Stimulated activated CD4-positive, alpha-beta T cell treated with anti-CD3 and anti-CD28 coated beads, Interleukin-12 subunit alpha, Interleukin-12 subunit beta, amount 100 ng/mL, for 4 hours (primary cell): Measurements from ENCODE around the gene PDPR.
"Not testable (repeated sequence)": the region's sequence is repeated elsewhere in the genome, so short reads cannot be mapped to it uniquely, and the experiment has no call there.

Source experiments
- DNase-seq: peaks from one replicate; pipeline ENCODE4 v3.0.0-alpha.2; 2020

Gene PDPR

DNA sequence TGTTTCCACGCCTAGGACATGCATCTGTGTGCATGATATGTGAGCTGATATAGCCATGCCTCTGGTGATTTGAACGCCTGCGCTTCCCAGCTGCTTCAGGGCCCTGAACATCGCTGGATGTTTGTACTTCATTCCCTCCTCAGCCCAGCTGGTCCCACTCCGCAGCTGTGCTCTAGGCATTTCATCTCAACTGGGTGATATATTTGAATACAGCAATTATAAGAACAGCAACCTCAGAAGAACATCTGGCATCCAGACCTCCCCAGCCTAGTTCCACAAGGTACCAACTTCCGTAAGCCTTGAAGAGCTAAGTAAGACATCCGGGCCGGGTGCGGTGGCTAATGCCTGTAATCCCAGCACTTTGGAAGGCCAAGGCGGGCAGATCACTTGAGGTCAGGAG is 52.6 kb downstream of the PDPR start:
- not testable (repeated sequence) for DNase-seq

DNA sequence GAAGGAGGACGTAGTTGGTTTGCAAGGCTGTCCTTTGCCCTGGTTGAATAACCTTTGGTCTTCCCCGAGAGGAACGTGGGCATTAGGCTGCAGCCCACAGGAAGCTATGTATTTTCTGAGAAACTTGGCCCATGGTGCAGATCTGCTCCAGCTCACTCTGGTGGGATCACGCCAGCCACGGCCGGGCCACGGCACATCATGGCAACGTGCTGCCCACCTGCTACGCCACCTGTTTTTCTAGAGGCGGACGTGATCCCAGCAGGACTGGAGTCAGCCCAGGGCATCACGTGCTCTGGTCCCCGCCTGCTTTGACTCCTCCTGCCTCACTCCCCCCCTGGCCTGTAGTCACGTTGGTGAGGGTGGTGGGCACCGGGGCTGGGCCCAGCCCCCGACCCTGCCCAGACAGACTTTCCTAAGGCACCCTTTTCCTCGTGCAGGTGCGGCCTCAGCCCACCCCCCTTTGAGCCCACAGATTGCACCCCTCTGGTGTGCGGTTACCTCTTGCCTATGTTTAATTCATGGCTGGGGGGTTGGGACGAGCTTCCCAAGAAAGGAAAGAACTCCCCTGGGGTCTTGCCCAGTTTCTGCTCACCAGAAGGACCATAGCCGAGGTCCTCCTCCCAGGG is 59.2 kb downstream of the PDPR start, which contains the start of gene CLEC18C:
TSS of gene CLEC18C (plus strand) at position 576 of the 626 bp plus-strand sequence. CDS start 492 bp downstream, outside the sequence.
- not testable (repeated sequence) for DNase-seq

DNA sequence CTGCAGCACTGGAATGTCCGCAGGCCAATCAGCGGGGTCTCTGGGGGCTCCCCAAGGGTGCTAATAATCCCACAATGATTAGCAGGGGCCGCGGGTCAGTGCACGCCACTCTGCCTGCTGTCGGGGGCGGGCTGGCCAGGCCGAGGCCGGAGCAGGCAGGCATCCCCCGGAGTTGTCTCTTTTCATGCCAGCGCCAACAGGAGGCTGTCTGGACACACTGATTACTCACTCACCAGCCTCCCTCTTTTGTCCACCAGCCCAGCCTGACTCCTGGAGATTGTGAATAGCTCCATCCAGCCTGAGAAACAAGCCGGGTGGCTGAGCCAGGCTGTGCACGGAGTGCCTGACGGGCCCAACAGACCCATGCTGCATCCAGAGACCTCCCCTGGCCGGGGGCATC is 59.8 kb downstream of the PDPR start:
- not testable (repeated sequence) for DNase-seq

DNA sequence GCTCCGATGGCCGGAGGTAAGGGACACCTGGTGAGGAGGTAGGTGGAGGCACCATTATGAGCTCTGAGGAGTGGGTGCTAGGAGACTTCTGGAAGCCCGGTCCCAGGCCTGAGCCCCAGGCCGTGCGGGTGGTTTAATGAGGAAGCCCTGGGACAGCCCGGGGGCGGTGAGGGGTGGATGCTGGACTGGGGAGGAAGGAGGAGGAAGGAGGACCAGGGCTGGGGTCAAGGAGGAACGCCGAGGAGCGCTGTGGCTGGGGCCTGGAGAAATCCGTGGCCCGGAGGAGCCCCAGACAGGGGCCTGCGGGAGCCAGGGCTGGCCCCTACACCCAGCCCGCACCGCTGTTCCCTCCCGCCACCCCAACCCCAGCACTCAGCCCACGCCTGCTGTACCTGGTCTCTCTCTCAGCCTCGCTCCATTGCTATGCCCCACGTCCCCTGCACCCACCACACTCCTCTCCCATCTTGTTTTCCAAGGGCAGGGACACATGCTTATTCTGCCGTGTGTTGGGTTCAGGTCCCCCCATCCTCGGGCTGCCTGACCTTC is 60.3 kb downstream of the PDPR start:
- not testable (repeated sequence) for DNase-seq

DNA sequence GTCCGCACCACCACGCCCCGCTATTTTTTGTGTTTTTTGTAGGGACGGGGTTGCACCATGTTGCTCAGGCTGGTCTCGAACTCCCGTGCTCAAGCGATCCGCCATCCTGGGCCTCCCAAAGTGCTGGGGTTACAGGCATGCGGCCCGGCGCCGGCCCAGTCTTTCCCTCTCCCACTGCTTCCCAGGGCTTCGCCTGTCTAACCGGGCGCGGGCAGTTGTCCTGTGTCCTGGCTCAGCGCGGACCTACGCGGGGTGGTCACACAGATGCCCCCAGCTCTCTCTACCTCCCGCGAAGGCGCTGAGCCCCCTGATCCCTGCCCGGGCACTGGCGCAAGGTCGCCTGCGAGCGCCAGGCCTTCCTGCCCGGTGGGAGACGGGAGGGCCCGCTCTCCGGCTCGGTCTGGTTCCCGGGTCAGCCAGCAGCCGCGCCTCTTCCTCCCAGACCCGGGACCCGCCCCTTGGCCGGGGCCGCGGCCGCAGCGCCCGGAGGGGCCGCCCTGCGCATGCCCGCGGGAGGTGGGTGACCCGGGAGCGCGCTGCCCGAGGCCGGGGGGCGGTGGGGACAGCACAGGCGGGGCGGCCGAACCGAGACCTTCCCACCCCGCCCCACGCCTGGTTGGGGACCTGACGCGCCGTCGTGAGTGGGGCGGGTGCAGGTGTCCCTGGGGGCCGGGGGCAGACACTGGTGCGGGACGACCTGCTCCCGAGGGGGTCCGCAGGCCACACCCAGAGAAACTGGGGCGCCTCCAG is 73.9 kb downstream of the PDPR start:
- not testable (repeated sequence) for DNase-seq

DNA sequence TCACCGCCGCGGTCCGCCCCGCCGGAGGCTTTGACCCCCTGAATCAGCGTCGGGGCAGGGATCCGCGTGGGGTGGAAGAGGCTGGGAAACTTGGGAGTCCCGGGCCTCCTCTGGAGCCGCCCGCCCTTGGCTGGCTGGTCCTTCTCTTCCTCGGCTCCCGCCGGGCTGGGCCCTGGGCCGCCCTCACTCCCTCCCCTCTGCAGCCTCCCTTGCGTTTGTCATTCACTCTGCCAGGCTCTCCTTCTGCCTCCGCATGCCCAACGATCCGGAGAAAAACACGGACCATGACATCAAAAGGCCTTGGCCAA is 74.4 kb downstream of the PDPR start:
- not testable (repeated sequence) for DNase-seq

DNA sequence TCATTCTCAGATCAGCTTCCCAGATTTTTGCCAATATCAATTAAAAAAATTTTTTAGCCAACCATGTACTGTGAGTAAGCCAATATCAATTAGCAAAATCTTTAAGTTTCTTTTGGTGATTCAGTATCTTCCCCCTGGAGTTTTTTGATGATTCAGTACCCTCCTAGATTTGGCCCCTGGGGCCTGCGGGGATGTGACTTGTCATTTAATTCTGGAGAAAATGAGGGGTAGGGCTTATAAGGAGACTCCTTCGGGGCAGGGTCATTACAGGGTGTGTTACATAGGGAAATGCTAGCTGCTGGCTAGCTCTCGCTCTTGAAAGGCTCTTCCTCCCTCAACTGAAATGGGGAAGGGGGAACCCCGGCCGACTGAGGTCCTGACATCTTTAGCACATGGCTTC is 76.4 kb downstream of the PDPR start:
- DNase-seq: not testable (repeated sequence)

DNA sequence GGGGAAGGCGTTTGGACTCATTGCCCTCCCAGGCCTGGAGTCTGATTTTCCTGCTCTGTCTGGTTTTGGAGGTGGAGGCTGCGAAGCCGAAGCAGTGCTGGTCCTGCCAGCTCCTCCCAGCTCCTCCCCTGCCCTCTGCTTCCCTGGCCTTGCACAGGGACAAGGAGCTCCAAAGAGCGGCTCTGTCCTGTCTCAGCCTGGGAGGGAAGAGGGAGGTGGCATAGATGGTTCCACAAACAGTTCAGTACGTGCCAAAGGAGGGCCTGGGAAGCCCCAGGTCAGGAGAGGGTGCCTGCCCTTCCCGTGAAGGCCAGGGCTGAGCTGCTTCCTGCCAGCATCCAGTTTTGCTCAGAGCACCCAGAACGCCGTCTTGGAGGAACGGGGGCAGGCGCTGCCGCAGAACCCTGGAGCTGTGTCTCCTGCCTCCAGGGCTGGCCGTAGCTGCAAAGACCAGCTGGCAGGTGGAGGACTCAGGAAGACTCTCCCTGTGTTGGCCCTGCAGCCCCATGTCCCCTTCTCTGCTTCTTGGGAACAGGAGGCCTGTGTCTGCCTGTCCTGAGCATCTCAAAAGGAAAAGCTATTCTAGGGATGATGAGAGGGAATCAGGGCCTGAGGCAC is 82.7 kb downstream of the PDPR start:
- not testable (repeated sequence) for DNase-seq

DNA sequence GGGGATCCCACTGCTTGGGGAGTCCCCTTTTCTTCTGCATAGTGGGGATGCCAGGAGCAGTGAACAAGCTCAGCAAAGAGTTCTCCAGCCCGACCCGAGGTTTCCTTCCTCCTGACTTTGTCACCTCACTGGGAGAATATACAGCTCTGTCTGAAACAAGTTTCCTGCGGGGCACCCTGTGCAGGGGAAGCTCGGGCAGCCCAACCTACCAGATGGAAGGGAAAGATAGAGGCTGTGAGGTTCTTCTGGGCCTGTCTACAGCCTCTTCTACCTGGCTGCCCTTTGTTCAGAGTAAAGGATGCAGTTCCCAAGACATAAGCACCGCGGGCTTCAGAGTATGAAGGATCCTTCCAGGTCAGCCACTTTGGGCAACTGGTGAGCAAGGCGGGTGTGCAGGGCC is 83.5 kb downstream of the PDPR start:
- DNase-seq: not testable (repeated sequence)

DNA sequence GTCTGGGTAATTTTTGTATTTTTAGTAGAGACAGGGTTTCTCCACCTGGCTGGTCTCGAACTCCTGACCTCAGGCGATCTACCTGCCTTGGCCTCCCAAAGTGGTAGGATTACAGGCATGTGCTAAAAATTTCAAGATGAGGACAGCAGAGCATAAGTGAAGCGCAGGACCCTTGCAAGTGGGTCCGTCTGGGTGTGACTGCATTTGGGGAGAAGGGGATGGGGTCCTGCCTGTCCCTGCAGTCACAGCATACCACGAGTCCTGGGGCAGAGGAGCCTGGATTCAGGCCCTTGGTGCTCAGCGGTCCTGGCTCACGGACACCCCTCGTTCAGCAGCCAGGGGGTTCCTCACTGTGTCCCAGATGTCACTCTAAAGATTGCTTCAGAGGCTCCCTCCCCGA is 84.1 kb downstream of the PDPR start:
- DNase-seq: not testable (repeated sequence)

DNA sequence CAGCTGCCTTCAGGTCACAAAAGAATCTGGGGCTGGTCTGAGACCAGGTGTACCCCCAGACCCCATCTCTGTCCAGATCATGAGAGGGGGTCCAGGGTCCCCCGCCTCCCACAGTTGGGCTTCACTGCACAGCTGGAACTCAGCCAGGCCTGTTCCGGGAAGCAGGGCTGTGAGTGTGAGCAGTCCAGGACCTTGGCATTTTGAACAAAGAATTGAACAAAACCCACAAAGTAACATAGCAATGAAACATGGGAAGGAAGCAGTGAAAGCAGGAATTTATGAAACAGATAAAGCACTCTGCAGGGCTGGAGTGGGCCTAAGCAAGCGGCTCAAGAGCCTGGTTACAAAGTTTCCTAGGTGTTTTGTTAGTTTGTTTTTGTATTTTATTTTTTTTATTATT is 84.5 kb downstream of the PDPR start:
- DNase-seq: not testable (repeated sequence)

DNA sequence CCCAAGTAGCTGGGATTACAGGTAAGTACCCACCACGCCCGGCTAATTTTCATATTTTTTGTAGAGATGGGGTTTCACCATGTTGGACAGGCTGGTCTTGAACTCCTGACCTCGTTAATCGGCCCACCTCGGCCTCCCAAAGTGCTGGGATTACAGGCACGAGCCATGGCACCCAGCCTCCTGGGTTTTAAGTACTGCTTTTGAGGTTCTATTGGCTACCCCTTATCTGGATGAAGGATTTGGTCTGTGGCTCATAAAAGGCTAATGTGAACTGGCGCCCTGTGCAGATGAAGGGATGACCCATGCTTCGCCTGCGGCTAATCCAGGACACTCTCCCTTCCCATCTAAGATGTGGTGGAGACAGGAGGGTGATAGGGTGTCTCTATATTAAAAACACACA is 85.0 kb downstream of the PDPR start:
- DNase-seq: not testable (repeated sequence)

DNA sequence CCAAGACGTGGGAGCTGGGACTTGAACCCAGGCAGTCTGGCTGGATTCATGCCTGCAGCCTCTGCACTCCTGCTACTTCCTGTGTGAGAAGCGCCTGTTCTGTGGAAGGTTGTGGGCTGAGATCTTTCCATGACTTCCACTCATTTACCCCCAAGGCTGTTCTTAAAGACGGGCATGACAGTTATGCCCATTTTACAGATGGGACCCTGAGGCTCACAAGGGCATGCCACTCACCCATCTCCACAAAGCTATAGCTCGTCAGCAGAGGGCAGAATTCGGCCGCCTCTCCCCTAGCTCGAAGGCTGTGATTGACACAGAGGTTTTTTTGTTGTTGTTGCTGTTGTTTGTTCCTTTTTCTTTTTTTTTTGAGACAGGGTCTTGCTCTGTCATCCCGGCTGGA is 85.9 kb downstream of the PDPR start:
- not testable (repeated sequence) for DNase-seq

DNA sequence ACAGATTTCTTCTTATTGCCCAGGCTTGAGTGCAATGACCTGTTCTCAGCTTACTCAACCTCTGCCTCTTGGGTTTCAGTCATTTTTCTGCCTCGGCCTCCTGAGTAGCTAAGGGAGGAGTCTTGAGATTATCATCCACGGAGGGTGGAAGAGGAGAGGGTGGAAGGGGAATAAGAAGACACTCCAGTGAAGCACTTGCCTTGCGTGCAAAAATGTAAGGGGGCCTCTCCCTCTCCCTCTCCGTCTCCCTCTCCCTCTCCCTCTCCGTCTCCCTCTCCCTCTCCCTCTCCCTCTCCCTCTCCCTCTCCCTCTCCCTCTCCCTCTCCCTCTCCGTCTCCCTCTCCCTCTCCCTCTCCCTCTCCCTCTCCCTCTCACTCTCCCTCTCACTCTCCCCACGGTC is 89.4 kb downstream of the PDPR start:
- DNase-seq: not testable (repeated sequence)

DNA sequence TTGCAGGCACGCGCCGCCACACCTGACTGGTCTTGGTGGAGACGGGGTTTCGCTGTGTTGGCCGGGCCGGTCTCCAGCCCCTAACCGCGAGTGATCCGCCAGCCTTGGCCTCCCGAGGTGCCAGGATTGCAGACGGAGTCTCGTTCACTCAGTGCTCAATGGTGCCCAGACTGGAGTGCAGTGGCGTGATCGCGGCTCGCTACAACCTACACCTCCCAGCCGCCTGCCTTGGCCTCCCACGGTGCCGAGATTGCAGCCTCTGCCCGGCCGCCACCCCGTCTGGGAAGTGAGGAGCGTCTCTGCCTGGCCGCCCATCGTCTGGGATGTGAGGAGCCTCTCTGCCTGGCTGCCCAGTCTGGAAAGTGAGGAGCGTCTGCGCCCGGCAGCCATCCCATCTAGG is 89.9 kb downstream of the PDPR start:
- not testable (repeated sequence) for DNase-seq

DNA sequence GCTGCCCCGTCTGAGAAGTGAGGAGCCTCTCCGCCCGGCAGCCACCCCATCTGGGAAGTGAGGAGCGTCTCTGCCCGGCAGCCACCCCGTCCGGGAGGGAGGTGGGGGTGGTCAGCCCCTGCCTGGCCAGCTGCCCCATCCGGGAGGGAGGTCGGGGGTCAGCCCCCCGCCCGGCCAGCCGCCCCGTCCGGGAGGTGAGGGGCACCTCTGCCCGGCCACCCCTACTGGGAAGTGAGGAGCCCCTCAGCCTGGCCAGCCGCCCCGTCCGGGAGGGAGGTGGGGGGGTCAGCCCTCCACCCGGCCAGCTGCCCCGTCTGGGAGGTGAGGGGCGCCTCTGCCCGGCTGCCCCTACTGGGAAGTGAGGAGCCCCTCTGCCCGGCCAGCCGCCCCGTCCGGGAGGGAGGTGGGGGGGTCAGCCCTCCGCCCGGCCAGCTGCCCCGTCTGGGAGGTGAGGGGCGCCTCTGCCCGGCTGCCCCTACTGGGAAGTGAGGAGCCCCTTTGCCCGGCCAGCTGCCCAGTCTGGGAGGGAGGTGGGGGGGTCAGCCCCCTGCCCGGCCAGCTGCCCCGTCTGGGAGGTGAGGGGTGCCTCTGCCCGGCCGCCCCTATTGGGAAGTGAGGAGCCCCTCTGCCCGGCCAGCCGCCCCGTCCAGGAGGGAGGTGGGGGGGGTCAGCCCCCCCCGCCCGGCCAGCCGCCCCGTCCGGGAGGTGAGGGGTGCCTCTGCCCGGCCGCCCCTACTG is 90.7 kb downstream of the PDPR start:
- not testable (repeated sequence) for DNase-seq

DNA sequence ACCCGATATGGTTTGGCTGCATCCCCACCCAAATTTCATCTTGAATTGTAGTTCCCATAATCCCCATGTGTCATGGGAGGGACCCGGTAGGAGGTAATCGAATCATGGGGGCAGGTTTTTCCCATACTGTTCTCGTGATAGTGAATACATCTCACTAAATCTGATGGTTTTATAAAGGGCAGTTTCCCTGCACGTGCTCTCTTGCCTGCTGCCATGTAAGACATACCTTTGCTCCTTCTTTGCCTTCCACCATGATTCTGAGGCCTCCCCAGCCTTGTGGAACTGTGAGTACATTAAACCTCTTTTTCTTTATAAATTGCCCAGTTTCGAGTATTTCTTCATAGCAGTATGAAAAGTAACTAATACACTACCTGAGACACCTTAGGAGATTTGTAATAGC is 92.2 kb downstream of the PDPR start:
- not testable (repeated sequence) for DNase-seq
